ENCODE data around the gene BICC1. TPM values are rescaled to one million over a fixed set of nuclear protein-coding genes. Genes with fewer than 3 reads are reported as not detected.

BICC1 gene
- total RNA-seq, 6 experiments from 2014 or later, result 55.6 to 67.7 (median 64.8) TPM

GRCh38 chr10:58840840-58841435 lies 328.3 kb downstream of the BICC1 start:
- no peak for TF ChIP-seq CTCF (IDR thresholded peaks at IDR 0.05)
- H3K36me3 Mint-ChIP-seq (ENCODE audit: low read depth), result no peaks in the 10 kb centered on the region; the same call in 1 of the 2 replicates
- no peak overlapping the region for H3K27ac Mint-ChIP-seq
- DNase-seq, result no peak
- H3K4me1 Mint-ChIP-seq (ENCODE audit: low read depth), result peaks cover 23% of the 10 kb centered on the region
- H3K27me3 Mint-ChIP-seq (ENCODE audit: insufficient read depth), result peaks cover 8% of the 10 kb centered on the region
- no peak overlapping the region for H3K4me3 Mint-ChIP-seq
- no peaks in the 10 kb centered on the region for H3K9me3 Mint-ChIP-seq

GRCh38 chr10:58842860-58843376 lies 330.2 kb downstream of the BICC1 start:
- Mint-ChIP-seq H3K4me1 (ENCODE audit: low read depth) (peaks cover 23% of the 10 kb centered on the region), H3K9me3 (no peaks in the 10 kb centered on the region), H3K36me3 (ENCODE audit: low read depth) (peaks cover 4% of the 10 kb centered on the region; the same call in 1 of the 2 replicates), H3K4me3 (no peak overlapping the region), H3K27ac (no peak overlapping the region), H3K27me3 (ENCODE audit: insufficient read depth) (peaks cover 4% of the 10 kb centered on the region)
- no peak for TF ChIP-seq CTCF (IDR thresholded peaks at IDR 0.05)
- no peak for DNase-seq

- DNase-seq, result no peak
- Mint-ChIP-seq H3K9me3 (no peaks in the 10 kb centered on the region), H3K4me1 (ENCODE audit: low read depth) (peaks cover 23% of the 10 kb centered on the region), H3K36me3 (ENCODE audit: low read depth) (peaks cover 5% of the 10 kb centered on the region; the same call in 1 of the 2 replicates), H3K4me3 (no peak overlapping the region), H3K27me3 (ENCODE audit: insufficient read depth) (peaks cover 2% of the 10 kb centered on the region; the same call in 1 of the 2 replicates), H3K27ac (no peak overlapping the region)
- TF ChIP-seq CTCF (IDR thresholded peaks at IDR 0.05), result no peak
Measured at GRCh38 chr10:58843760-58844159, 331.1 kb downstream of the BICC1 start.

- Mint-ChIP-seq H3K9me3 (no peaks in the 10 kb centered on the region), H3K27ac (no peak overlapping the region), H3K27me3 (ENCODE audit: insufficient read depth) (peaks cover 2% of the 10 kb centered on the region; the same call in 1 of the 2 replicates), H3K36me3 (ENCODE audit: low read depth) (peaks cover 5% of the 10 kb centered on the region; the same call in 1 of the 2 replicates), H3K4me3 (no peak overlapping the region), H3K4me1 (ENCODE audit: low read depth) (peaks cover 23% of the 10 kb centered on the region)
- DNase-seq, result no peak
- TF ChIP-seq CTCF (IDR thresholded peaks at IDR 0.05), result no peak
Measured at GRCh38 chr10:58844680-58845079, 332.0 kb downstream of the BICC1 start.

GRCh38 chr10:58846856-58847255 lies 334.2 kb downstream of the BICC1 start:
- Mint-ChIP-seq H3K27me3 (ENCODE audit: insufficient read depth) (peaks cover under 1% of the 10 kb centered on the region; the same call in 1 of the 2 replicates), H3K4me1 (ENCODE audit: low read depth) (peaks cover 28% of the 10 kb centered on the region), H3K36me3 (ENCODE audit: low read depth) (0 out of 2 replicates have a peak, but pooled peaks cover 5% of the 10 kb centered on the region), H3K9me3 (no peaks in the 10 kb centered on the region), H3K4me3 (no peak overlapping the region), H3K27ac (no peak overlapping the region)
- no peak for TF ChIP-seq CTCF (IDR thresholded peaks at IDR 0.05)
- no peak for DNase-seq
